OCI-LY3 (cell line): Measurements from ENCODE around the gene AFF2.
A peak's percentile ranks its signal among the peaks of the same experiment; 100 is the strongest.

Source experiments
- H2AFZ ChIP-seq: fragments of 200-600, 300-600 bp; shearing (Covaris generic); 2 replicates; pipeline ENCODE4 v1.6.0; 2014; ENCODE audit warnings: antibody characterized with exemption, low read depth, low read length
- H3K27ac ChIP-seq: fragments of 200-600, 300-600 bp; sonication (generic); 2 replicates; pipeline ENCODE4 v1.5.1; 2014; ENCODE audit warnings: mild to moderate bottlenecking, low read length, moderate library complexity, mixed read lengths
- H3K27me3 ChIP-seq: fragments of 200-600, 300-600 bp; sonication (generic); 2 replicates; pipeline ENCODE4 v1.6.1; 2014; ENCODE audit warnings: low read depth, low read length, mixed read lengths
- H3K36me3 ChIP-seq: fragments of 200-600, 300-600 bp; sonication (generic); replicated peaks from 2 replicates; pipeline ENCODE3; 2014; ENCODE audit warnings: low read depth, low read length, mixed read lengths
- H3K4me1 ChIP-seq: fragments of 300-600, 200-600 bp; sonication (generic); 2 replicates; pipeline ENCODE4 v1.6.1; 2014; ENCODE audit warnings: low read length, mixed read lengths
- H3K4me2 ChIP-seq: fragments of 200-600, 300-600 bp; sonication (generic); 2 replicates; pipeline ENCODE4 v1.6.1; 2014; ENCODE audit warnings: low read length, mixed read lengths
- H3K4me3 ChIP-seq: fragments of 300-600, 200-600 bp; sonication (generic); 2 replicates; pipeline ENCODE4 v1.5.1; 2014; ENCODE audit warnings: antibody characterized with exemption, mild to moderate bottlenecking, low read length, moderate library complexity
- H3K79me2 ChIP-seq: fragments of 300-600, 200-600 bp; shearing (Covaris generic); 2 replicates; pipeline ENCODE4 v1.6.1; 2014; ENCODE audit warnings: mild to moderate bottlenecking, low read length, mixed read lengths
- H3K9ac ChIP-seq: fragments of 300-600, 200-600 bp; shearing (Covaris generic); 2 replicates; pipeline ENCODE4 v1.6.0; 2014; ENCODE audit warnings: mild to moderate bottlenecking, low read length, moderate library complexity
- H3K9me3 ChIP-seq: fragments of 200-600, 300-600 bp; shearing (Covaris generic); 2 replicates; pipeline ENCODE4 v1.6.1; 2014; ENCODE audit warnings: low read length, mixed read lengths; ENCODE audit not compliant: insufficient read depth
- H4K20me1 ChIP-seq: fragments of 200-600, 300-600 bp; sonication (generic); 2 replicates; pipeline ENCODE4 v1.6.1; 2016; ENCODE audit warnings: low read length, mixed read lengths; ENCODE audit not compliant: insufficient read depth
- EZH2phosphoT487 ChIP-seq: fragments of 200-600 bp; shearing (Covaris generic); IDR thresholded peaks from 2 replicates; pipeline ENCODE4 v1.6.1; 2018; ENCODE audit warnings: antibody characterized with exemption, mixed run types, low read depth
- TF ChIP-seq, protein P1 (sequence below): fragments of 200-600, 300-600 bp; sonication (generic); IDR thresholded peaks from 2 replicates; pipeline ENCODE4 v1.5.1; 2014; ENCODE audit warnings: antibody characterized with exemption, low read length, low read depth

AFF2 gene

DNA sequence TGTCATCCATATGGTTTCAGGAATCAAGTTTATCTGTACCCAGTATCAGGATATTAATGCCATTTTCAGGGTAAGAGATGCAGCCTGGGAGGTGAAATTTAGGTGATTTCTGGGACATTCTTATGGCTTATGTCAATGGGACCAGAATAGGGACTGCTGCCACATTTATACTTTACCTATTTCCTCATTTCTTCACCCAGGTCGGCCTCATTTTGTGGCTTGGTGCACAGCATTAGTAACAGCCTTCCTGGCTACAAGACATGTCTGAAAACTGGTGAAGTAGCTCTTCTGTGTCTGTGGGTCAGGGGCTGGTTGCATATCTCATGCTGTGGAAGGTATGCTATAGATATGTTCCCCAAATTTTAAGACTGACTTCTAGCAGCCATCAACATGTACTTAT lies 284.8 kb downstream of the AFF2 start:
- no peaks in the 10 kb centered on the region for H3K9me3 ChIP-seq
- no peaks in the 10 kb centered on the region for H3K79me2 ChIP-seq
- H3K4me3 ChIP-seq = peak overlapping the region; percentile 76
- H3K27ac ChIP-seq = peak overlapping the region; percentile 79
- peak overlapping the region; percentile 84 for H3K4me2 ChIP-seq
- peaks cover 29% of the 10 kb centered on the region for H3K4me1 ChIP-seq
- H3K27me3 ChIP-seq = no peaks in the 10 kb centered on the region
- no peaks in the 10 kb centered on the region for H3K36me3 ChIP-seq
- no peaks in the 10 kb centered on the region for H4K20me1 ChIP-seq
- H3K9ac ChIP-seq = peak overlapping the region; percentile 52
- no peak for TF ChIP-seq EZH2phosphoT487
- TF ChIP-seq, protein P1, sequence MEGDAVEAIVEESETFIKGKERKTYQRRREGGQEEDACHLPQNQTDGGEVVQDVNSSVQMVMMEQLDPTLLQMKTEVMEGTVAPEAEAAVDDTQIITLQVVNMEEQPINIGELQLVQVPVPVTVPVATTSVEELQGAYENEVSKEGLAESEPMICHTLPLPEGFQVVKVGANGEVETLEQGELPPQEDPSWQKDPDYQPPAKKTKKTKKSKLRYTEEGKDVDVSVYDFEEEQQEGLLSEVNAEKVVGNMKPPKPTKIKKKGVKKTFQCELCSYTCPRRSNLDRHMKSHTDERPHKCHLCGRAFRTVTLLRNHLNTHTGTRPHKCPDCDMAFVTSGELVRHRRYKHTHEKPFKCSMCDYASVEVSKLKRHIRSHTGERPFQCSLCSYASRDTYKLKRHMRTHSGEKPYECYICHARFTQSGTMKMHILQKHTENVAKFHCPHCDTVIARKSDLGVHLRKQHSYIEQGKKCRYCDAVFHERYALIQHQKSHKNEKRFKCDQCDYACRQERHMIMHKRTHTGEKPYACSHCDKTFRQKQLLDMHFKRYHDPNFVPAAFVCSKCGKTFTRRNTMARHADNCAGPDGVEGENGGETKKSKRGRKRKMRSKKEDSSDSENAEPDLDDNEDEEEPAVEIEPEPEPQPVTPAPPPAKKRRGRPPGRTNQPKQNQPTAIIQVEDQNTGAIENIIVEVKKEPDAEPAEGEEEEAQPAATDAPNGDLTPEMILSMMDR = no peak
- H2AFZ ChIP-seq = peak overlapping the region; percentile 89

DNA sequence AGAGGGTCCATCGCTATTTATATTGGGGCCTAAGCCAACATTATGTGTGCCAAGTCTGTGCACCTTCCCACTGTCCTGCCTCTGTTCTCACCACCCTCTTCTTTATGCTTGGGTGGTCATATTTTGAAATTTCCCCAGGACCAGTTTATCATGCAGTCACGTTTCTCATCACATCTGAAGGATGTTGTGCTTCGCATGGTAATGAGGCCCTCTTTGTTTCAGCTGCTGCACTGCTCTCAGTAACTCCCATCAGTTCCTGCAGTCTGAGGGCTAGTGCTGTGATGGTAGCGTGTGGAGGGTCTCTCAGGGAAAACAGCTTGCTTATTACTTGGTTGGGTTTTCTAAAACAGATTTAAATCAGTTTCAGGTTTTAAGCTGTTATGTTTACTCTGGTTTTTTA lies 288.0 kb downstream of the AFF2 start:
- Histone ChIP-seq H3K4me2 (no peak overlapping the region), H3K9me3 (no peaks in the 10 kb centered on the region), H3K79me2 (no peaks in the 10 kb centered on the region), H2AFZ (no peak overlapping the region), H3K27ac (no peak overlapping the region), H3K4me3 (no peak overlapping the region), H3K27me3 (no peaks in the 10 kb centered on the region), H3K4me1 (peaks cover 29% of the 10 kb centered on the region), H3K9ac (no peak overlapping the region), H3K36me3 (no peaks in the 10 kb centered on the region), H4K20me1 (no peaks in the 10 kb centered on the region)
- no peak for TF ChIP-seq EZH2phosphoT487
- TF ChIP-seq, protein P1 = no peak

DNA sequence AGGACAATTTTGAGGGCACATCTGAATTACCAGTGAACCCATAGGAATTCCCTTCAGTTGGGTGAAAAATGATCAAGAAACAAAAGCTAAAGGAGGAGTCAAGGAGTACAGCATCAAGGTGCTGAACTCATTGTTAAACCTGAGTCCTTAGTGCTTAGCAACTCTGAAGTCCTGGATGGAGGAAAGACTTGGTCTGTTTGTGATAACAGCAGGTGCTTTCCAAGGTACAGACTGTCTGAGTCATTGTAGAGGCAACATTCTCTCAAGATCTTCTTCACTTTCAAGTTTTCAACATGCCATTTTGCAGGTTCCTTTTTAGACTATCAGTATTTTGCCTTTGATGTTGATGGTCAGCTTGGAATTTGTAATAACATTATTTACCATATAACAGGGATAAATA lies 293.9 kb downstream of the AFF2 start:
- no peaks in the 10 kb centered on the region for H3K36me3 ChIP-seq
- H3K4me1 ChIP-seq = no peaks in the 10 kb centered on the region
- no peaks in the 10 kb centered on the region for H3K27me3 ChIP-seq
- H2AFZ ChIP-seq = no peak overlapping the region
- no peak overlapping the region for H3K4me2 ChIP-seq
- no peaks in the 10 kb centered on the region for H3K79me2 ChIP-seq
- no peak overlapping the region for H3K4me3 ChIP-seq
- no peak overlapping the region for H3K27ac ChIP-seq
- H3K9ac ChIP-seq = no peak overlapping the region
- TF ChIP-seq EZH2phosphoT487 = no peak
- TF ChIP-seq, protein P1 = no peak
- no peaks in the 10 kb centered on the region for H4K20me1 ChIP-seq
- H3K9me3 ChIP-seq = no peaks in the 10 kb centered on the region

DNA sequence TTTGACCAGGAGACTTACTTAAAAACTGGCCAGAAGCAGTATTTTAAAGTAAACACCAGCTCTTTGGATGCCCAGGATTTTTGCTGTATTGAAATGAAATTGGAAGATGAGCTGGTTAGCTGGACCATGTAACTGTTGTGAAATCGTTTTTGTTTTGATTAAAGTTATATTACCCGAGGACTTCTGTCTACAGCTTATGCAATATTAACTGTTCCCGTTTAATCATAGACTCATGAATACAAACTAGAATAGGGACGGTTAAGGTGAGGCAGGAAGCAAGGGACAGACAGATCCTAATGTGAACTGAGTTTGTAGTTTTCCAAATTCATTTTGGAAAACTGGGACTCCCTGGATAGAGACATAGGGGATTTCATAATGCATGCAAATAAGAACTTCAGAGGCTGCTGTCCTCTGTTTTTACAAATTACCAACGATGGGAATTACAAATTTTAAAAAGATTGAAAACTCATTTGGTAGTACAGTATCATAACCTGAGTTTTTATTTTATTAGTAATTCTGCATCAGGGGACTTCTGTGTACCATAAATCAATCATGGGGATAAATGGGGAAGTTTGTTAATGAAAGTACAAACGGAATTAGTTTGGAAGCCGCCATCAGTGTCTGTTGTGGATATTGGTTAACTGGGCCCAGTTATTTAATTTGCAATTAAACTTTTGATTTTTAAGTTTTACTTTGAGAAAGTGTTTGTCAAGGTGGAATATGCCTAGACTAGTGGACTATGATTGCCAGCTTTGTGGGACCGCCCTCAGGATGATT lies 304.4 kb downstream of the AFF2 start:
- no peak overlapping the region for H3K27ac ChIP-seq
- TF ChIP-seq, protein P1 = no peak
- no peak overlapping the region for H3K9ac ChIP-seq
- no peaks in the 10 kb centered on the region for H3K27me3 ChIP-seq
- H3K36me3 ChIP-seq = no peaks in the 10 kb centered on the region
- no peaks in the 10 kb centered on the region for H3K4me1 ChIP-seq
- no peaks in the 10 kb centered on the region for H3K9me3 ChIP-seq
- H4K20me1 ChIP-seq = no peaks in the 10 kb centered on the region
- H3K4me2 ChIP-seq = no peak overlapping the region
- no peaks in the 10 kb centered on the region for H3K79me2 ChIP-seq
- H2AFZ ChIP-seq = no peak overlapping the region
- H3K4me3 ChIP-seq = no peak overlapping the region
